Measurements from ENCODE around the gene GRIA4.

Gene GRIA4

GRCh38 chr11:105918600-105918999, 308.7 kb downstream of the GRIA4 start:
- TF ChIP-seq CTCF (IDR thresholded peaks at IDR 0.05; ENCODE audit: borderline replicate concordance, insufficient read depth, low read depth, low read length): no peak
- no peak overlapping the region for H3K4me3 ChIP-seq (ENCODE audit: low read depth, low read length)

DNA sequence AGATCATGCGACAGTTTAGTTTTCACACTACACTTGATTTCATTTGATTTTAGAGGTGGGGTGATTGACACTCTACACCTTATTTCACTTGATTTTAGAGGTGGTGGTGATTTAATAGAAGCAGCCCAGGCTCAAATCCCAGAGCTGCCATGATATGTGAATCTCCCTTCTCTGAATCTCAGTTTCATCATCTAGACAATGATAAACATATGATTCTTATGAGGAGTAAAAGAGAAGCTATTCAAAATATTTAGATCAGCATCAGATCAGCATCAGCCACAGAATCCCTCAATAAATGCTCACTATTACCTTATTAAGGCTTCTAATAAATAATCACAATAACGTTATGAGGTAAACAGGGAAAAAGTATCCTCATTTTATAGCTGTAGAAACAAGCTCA, 313.4 kb downstream of the GRIA4 start:
- no peak overlapping the region for H3K4me3 ChIP-seq (ENCODE audit: low read depth, low read length)
- no peak for TF ChIP-seq CTCF (IDR thresholded peaks at IDR 0.05; ENCODE audit: borderline replicate concordance, insufficient read depth, low read depth, low read length)

GRCh38 chr11:105923807-105924206, 313.9 kb downstream of the GRIA4 start:
- H3K4me3 ChIP-seq (ENCODE audit: low read depth, low read length): no peak overlapping the region
- TF ChIP-seq CTCF (IDR thresholded peaks at IDR 0.05; ENCODE audit: borderline replicate concordance, insufficient read depth, low read depth, low read length): no peak

DNA sequence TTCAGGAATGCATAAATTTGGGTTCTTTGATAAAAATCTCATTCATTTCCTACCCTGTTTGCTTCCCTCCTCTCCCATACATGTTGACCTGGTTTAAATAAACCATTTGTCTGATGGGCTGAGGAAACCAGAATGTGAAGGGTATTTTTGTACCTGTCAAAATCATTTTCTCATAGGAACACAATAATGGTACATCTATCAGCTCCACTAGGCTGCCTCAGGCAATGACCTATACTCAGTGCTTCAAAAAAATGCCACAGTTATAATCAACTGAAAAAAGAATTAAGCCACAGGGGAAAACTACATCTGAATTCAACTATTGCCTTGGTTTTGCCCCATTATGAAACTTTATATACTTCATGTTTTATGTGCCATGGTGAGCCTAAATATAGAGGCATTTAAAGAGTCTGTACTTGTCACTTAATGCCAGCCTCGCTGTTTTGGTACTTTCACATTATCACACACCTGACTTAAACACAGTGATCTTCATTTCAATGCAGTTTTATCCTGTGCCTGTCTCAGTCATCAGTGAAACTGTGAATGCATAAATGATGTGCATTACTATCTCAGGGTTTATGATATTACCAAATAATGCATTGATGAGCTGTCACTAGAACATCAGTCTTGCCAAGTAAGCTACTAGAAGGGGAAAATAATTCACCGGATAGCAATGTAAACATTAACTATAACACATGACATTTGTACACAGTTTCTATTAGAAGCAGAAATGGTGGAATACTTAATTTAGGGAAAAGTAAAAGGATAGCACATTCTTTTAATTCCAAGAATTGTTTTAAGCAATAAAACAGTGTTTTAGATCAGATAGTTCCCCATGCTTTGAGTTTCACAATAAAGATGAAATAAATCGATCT, 319.4 kb downstream of the GRIA4 start:
- TF ChIP-seq CTCF (IDR thresholded peaks at IDR 0.05; ENCODE audit: borderline replicate concordance, insufficient read depth, low read depth, low read length): no peak
- no peak overlapping the region for H3K4me3 ChIP-seq (ENCODE audit: low read depth, low read length)

DNA sequence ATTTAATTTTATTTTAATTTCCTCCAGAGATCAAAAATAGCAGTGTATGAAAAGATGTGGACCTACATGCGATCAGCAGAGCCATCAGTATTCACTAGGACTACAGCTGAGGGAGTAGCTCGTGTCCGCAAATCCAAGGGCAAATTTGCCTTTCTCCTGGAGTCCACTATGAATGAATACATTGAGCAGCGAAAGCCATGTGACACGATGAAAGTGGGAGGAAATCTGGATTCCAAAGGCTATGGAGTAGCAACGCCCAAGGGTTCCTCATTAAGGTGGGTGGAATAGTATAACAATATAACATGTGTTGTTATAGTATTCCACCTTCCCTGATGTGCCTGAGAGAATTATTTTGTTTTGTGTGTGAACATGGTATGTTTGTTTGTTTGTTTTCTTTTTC, 323.8 kb downstream of the GRIA4 start:
- H3K4me3 ChIP-seq (ENCODE audit: low read depth, low read length): no peak overlapping the region
- no peak for TF ChIP-seq CTCF (IDR thresholded peaks at IDR 0.05; ENCODE audit: borderline replicate concordance, insufficient read depth, low read depth, low read length)

- TF ChIP-seq CTCF (IDR thresholded peaks at IDR 0.05; ENCODE audit: borderline replicate concordance, insufficient read depth, low read depth, low read length): no peak
- H3K4me3 ChIP-seq (ENCODE audit: low read depth, low read length): no peak overlapping the region
Measured at GRCh38 chr11:105935791-105936190, 325.9 kb downstream of the GRIA4 start.

DNA sequence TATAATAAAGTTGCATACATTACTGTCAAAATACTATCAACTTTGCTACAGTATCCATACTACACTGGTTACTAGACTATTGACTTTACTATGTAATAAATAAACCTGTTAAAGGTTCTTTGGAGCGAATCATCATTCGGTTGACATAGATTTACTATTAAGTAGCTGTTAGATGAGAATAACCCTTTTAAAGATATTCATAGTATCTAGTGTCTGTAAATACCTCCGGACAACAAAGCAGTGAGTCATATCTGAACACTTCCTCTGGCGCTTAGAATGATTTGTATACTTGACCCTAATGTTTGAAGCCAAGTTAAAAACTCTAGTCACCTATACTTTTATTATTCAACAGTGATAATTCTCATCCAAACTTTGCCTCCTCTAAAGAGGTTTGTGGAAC, 327.5 kb downstream of the GRIA4 start:
- TF ChIP-seq CTCF (IDR thresholded peaks at IDR 0.05; ENCODE audit: borderline replicate concordance, insufficient read depth, low read depth, low read length): no peak
- H3K4me3 ChIP-seq (ENCODE audit: low read depth, low read length): no peak overlapping the region
